Endometrial microvascular endothelial cells (primary cell): ENCODE data around the gene NOTCH3. TPM values are rescaled to one million over a fixed set of nuclear protein-coding genes. Genes with fewer than 3 reads are reported as not detected.

Experiments used
- in situ Hi-C: cut with HindIII; loops from 2 replicates; pipeline ENCODE4 v1.10.0; 2017; ENCODE audit warnings: low sequenced_read_pairs, low pct_unique_long_range_greater_than_20kb; ENCODE audit errors: inconsistent ontology term
- total RNA-seq: library from RNA; depleted of rRNA; stranded (reverse); fragments of >200 nt; gene quantifications from one replicate; pipeline ENCODE4 v1.2.3, GENCODE V29; 2015; ENCODE audit errors: inconsistent ontology term

The NOTCH3 gene
- total RNA-seq, 1 donor from 2014 or later: 1.6 TPM

- in situ Hi-C loops: no loop called here
Measured at GRCh38 chr19:15177269-15178116, 23.3 kb downstream of the NOTCH3 start.

- in situ Hi-C loops: no loop called here
Measured at GRCh38 chr19:15175609-15176008, 25.2 kb downstream of the NOTCH3 start.

DNA sequence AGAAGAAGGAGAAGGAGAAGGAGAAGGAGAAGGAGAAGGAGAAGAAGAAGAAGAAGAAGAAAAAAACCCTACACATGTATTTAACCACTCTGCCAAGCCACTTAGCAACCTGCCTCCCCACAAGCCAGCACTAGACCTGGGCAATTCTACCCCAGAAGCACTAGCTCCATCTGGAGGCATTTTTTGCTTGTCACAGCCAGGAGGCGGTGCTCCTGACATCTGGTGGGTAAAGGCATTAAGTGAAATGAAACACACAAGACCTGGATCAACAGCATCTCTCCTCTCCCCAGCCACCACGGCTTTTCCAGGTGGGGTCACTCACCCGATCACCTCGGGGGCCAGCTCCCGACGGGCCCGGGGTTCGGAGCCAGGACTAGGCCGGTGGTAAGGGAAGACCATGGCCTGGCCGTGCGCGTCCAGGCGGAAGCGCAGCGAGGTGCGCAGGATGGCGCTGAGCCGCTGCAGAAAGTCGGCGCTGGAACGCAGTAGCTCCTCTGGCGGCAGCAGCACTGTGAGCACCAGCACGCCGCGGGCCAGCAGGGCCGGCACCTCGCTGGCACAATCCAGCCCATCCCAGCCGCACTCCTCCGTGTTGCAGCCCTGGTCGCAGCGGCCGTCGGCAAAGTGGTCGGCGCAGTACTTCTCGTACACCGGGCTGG lies 26.9 kb downstream of the NOTCH3 start:
- in situ Hi-C loops: no loop called here

DNA sequence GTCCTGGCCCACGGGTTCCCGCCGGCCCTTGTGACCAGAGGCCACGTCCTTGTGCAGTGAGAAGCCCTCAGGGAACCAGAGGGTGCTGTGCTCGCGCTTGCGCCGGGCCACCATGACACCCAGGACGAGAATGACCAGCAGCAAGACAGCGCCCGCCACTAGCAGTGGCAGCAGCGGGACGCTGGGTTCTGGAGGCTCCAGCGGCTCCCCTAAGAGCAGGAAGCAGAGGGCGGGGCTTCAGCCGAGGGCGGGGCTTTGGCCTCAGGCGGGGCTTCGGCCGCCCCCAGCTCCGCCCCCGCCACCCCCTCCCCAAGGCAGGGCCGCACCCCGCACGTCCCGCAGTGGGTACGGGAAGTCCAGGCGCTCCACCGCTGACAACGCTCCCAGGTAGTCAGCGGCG lies 30.4 kb downstream of the NOTCH3 start:
- in situ Hi-C loops: no loop called here

DNA sequence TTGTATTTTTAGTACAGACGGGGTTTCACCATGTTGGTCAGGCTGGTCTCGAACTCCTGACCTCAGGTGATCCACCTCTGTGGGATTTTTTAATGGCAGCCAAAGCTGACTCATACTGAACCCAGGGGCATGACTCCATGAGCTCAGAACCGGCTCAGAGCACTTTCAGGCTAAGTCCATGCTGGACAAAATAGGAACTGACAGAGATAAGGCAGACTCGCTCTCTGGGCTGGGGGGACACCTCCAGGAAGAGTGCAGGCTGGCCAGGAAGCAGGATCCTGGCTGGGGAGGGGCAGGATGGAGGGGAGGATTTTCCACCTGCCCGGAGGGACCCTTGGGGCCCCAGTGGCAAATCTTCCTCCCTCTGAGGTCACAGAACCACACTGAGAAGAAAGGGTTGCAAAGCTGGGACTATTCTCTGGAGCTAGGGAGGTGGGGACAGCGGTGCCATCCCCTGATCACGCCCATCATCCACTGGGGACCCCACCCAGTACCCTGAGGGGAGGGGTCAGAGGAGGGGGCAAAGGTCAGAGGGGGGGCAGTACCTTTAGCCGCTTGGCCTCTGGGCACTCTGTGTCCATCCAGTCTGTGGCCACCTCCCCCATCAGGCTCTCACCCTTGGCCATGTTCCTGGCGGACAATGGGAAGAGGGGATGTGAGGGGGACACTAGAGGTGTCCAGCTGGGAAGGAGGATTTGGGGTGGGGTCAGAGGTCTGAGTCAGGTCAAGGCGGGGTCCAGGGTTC lies 31.1 kb downstream of the NOTCH3 start:
- in situ Hi-C loops: no loop called here

- in situ Hi-C loops: no loop called here
Measured at GRCh38 chr19:15166700-15167099, 34.1 kb downstream of the NOTCH3 start.

- in situ Hi-C loops: no loop called here
Measured at GRCh38 chr19:15161028-15161984, 39.5 kb downstream of the NOTCH3 start.

DNA sequence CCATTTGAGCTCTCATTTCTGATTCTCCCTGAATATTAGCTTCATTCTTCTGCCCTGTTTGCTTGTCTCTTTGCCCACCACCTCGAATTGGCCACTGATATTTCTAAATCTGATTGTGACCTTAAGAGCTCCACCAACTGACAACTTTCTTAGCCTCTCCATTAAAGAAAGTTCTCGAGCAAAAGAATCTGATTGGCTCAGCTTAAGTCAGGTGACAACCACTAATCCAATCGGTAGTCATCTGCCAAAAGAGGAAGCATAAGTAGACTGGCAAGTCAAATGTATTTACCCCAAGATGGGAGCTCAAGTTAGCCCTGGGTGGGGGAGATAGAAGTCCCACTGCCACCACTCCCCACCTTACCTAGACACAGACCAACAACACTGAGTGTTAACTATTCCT lies 41.5 kb downstream of the NOTCH3 start:
- in situ Hi-C loops: no loop called here

- in situ Hi-C loops: no loop called here
Measured at GRCh38 chr19:15156391-15156790, 44.4 kb downstream of the NOTCH3 start.

GRCh38 chr19:15155296-15155695 lies 45.5 kb downstream of the NOTCH3 start:
- in situ Hi-C loops: no loop called here

- in situ Hi-C loops: no loop called here
Measured at GRCh38 chr19:15154002-15154612, 46.7 kb downstream of the NOTCH3 start.

DNA sequence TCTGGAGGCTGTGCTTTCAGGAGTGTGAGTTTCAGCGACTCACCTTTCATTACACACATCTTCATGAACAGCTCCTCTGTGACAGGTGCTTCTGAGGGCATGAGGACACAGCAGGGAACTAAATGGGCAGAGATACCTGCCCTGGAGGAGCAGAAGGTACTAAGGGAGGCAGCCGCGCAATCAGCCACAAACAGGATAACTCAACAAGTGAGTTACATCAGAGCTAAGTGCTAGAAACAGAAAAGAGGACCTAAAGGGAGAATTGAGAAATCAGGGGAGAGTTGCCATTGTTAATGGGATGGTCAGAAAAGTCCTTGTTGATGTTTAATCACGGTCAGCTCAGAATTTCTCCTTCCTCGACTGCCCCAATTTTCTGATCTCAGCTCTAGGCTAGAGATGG lies 51.1 kb downstream of the NOTCH3 start:
- in situ Hi-C loops: no loop called here

DNA sequence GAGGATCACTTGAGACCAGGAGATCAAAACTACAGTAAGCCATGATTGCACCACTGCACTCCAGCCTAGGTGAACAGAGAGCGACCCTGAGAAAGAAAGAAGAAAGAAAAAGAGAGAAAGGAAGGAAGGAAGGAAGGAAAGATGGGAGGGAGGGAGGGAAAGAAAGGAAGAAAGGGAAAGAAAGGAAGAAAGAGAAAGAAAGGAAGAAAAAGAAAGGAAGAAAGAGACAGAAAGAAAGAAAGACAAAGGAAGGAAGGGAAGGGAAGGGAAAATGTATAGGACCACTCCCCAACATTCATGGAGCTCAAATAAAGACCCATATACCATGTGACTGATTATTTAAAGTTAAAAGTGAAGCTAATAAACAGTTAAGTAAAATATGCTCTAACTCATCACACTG lies 53.7 kb downstream of the NOTCH3 start:
- in situ Hi-C loops: no loop called here

- in situ Hi-C loops: no loop called here
Measured at GRCh38 chr19:15144046-15144646, 56.6 kb downstream of the NOTCH3 start.

DNA sequence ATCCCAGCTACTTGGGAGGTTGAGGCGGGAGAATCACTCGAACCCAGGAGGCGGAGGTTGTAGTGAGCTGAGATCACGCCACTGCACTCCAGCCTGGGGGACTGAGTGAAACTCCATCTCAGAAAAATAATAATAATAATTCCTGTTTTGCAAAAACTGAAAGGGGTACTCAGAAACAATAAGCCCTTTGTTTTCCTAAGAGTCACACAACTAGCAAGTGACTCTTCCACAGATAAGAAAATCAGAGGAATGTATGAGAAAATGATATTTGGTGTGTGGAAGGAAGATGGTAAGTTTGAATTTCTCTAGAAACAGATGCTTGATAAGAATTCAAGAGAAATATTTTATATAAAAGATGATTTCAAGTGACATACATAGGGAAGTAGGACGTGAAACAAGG lies 58.5 kb downstream of the NOTCH3 start:
- in situ Hi-C loops: no loop called here

GRCh38 chr19:15141143-15141542 lies 59.7 kb downstream of the NOTCH3 start:
- in situ Hi-C loops: no loop called here

DNA sequence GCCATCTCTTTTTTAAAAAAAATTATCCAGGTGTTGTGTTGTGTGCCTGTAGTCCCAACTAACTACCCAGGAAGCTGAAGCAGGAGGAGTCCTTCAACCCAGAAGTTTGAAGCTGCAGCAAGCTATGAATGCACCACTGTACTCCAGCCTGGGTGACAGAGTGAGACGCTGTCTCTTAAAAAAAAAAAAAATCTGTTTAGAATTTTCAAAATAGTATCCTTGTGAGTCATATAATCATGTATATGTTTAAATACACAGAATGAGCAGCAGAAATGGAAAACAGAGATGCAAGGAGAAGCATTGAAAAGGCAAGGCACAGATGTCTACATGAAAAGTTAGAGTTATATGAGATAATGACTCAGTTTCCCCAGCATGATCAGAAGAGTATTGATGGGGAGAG lies 62.4 kb downstream of the NOTCH3 start:
- in situ Hi-C loops: no loop called here

GRCh38 chr19:15137777-15138176 lies 63.0 kb downstream of the NOTCH3 start:
- in situ Hi-C loops: no loop called here
